H54 (cell line): ENCODE results near the gene PPP6R3.

ENCODE experiments used
- DNase-seq: peaks from one replicate; pipeline ENCODE4 v3.0.0; 2011; ENCODE audit warnings: low spot score, mixed read lengths; ENCODE audit not compliant: insufficient read length
- FAIRE-seq: peaks from 3 replicates; lab custom pipeline; 2011; peaks lifted over from hg19 to GRCh38; lab: Jason Lieb, UNC
- POLR2A ChIP-seq: IDR thresholded peaks from 2 replicates; pipeline ENCODE4 v1.6.1; 2011; ENCODE audit warnings: low read depth, mild to moderate bottlenecking, low read length

The PPP6R3 gene

GRCh38 chr11:68503251-68503687 is 42.7 kb downstream of the PPP6R3 start:
- no peak for DNase-seq
- no peak for TF ChIP-seq POLR2A
- FAIRE-seq, result no peak

DNA sequence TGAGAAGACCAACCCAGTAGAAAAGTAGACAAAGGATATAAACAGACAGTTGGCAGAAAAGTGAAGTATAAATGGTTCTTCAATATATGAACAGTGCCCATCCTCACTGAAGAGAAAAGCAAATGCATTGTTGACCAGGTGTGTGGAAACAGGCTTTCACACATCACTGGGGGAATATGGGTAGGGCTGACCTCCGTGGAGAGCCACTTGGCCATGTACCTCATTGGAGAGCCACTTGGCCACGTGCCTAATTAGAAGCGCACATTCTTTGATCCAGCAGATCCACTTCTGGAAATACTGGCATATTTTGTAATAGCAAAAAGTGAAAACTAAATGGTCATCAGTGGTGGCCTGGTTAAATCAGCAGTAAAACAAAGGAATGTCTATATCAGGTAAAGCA is 43.2 kb downstream of the PPP6R3 start:
- FAIRE-seq (no peak), DNase-seq (no peak)

DNA sequence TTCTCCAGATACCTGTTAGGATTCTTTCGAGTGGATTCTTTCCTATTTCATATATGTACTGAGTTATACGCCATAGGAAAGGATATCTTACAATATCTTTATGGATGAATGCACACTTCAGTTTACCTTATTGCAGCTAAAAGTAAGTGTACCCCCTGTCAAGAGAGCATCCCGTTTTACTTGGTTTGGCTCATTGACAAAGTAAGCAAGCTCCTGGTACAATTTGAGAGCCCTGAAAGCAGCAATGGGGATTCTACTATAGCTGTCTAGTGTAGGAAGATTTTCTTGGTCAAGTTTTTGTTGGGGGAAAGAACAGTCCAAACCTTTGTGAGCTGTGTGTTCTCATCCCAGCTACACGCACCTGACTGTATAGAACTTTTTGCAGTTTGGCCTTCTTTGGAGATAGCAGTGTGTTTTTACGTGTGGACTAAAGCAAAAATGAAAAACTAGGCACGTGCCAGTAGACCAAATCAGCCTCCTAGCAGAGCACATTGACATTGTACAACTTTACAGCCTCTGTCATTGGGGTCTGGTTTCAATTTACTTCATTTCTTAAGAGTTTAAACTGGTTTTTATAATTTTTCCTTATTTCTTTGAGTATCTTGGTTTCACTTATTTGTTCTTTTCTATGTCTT is 44.0 kb downstream of the PPP6R3 start:
- no peak for DNase-seq
- no peak for FAIRE-seq
- no peak for TF ChIP-seq POLR2A

More for the DNA sequence above, 43.2 kb downstream of the PPP6R3 start:
- no peak for TF ChIP-seq POLR2A

GRCh38 chr11:68505596-68505995 is 45.0 kb downstream of the PPP6R3 start:
- DNase-seq (no peak), FAIRE-seq (no peak)
- TF ChIP-seq POLR2A, result no peak

GRCh38 chr11:68506908-68507307 is 46.4 kb downstream of the PPP6R3 start:
- no peak for FAIRE-seq
- no peak for TF ChIP-seq POLR2A
- no peak for DNase-seq

- TF ChIP-seq POLR2A, result no peak
- FAIRE-seq, result no peak
- no peak for DNase-seq
Observed at GRCh38 chr11:68508425-68508824, 47.9 kb downstream of the PPP6R3 start.

- FAIRE-seq (no peak), DNase-seq (no peak)
- TF ChIP-seq POLR2A, result no peak
Observed at GRCh38 chr11:68509066-68509465, 48.5 kb downstream of the PPP6R3 start.

- no peak for TF ChIP-seq POLR2A
- FAIRE-seq (no peak), DNase-seq (no peak)
Observed at GRCh38 chr11:68513930-68514487, 53.5 kb downstream of the PPP6R3 start.

GRCh38 chr11:68517121-68517741 is 56.7 kb downstream of the PPP6R3 start:
- no peak for TF ChIP-seq POLR2A
- DNase-seq, result no peak
- FAIRE-seq, result no peak

DNA sequence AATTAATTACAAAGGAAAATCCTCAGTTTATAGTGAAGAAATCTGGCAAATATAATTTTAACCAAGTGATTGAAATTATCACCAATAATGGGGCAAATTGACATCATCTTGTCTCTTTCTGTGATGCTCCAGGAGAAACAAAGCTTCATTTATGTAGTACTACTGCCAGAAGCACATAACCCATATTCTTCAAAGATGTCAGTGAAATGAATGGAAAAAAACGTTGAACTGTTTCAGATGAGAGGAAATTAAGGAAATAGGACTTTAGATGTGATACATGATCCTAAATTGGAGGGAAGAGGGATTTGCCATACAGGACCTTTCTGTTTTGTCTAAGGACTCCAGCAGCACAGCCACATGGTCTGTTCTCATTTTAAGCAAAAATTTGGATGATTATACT is 57.6 kb downstream of the PPP6R3 start:
- no peak for TF ChIP-seq POLR2A
- FAIRE-seq (no peak), DNase-seq (no peak)

DNA sequence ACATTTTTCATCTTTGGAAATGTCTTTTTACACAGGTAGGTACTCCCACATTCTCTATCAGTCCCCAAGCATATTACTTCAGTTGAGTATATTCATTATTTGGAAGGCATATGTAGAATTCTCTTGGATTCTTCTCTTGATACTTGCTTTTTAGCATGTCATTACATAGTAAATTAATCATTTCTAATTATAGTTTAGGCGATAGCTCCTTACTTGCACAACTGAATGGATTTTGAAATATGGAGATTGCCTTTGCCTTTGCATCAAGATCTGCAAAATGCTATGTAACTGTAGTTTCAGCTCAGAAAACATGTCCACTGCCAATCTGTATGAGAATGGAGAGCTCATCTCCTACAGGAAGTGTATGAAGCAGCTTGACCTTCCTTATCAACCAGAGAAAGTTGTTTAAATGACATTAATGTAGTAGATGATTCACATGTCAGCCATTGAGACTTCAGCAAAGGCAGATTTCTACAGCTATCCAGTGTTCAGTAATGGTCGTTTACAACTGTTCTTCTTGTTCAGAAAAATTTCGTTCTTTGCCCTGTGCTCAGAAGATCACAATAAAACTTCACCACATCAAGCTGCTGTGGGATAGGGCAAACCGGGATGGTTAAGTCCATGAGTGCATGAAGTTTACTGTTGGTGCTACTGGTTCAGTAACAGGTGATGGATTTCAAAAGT is 61.6 kb downstream of the PPP6R3 start:
- no peak for TF ChIP-seq POLR2A
- FAIRE-seq (no peak), DNase-seq (no peak)

DNA sequence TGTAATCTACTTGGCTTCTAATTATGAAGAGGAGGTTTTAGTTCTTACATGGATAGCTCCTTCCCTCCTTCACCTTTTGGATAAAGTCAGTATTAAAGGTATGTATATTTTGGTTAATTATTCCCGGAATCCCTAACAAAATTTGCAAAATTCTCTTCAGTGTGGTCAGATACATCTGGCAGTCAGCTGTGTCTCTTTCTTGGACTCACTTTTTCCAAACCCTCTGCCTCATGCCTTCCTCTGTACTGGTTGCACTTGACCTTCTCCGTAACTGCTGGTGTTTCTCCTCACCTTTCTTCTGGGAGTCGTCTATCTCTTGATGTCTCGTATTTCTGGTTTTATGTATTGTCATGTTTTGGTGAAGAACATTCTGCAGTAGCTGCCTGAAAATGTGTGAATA is 62.5 kb downstream of the PPP6R3 start:
- FAIRE-seq (no peak), DNase-seq (no peak)
- TF ChIP-seq POLR2A, result no peak

DNA sequence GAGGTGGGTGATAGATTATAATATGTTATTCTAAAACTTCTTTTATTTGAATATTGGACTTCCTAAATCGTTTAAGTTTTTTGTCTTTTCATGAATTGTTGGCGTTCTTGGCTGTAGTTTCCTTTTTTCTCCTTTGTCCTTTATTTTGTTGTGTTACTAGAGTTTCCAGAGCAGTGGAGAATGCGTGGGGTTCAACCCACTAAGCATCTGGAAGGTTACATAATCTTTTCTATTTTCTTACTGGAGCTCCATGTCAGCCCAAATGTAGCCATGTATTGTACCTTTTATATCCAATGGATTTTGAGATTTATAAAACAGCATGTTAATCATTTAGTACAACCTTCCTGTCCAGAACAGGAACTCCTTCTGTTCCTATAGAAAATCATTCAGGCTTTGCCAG is 63.2 kb downstream of the PPP6R3 start:
- DNase-seq (no peak), FAIRE-seq (no peak)
- TF ChIP-seq POLR2A, result no peak

- no peak for TF ChIP-seq POLR2A
- FAIRE-seq (no peak), DNase-seq (no peak)
Observed at GRCh38 chr11:68524213-68524612, 63.7 kb downstream of the PPP6R3 start.
